Upper lobe of left lung (tissue), 4 donors: ENCODE measurements around the gene SORD.

Source experiments
- EP300 ChIP-seq, 4 donors: sonication (generic); formaldehyde crosslinking; IDR thresholded peaks; one replicate each; pipeline ENCODE4 v1.5.1; 2017; ENCODE audit warnings: antibody characterized with exemption in 4 of 4, control low read depth in 2 of 4
- POLR2A ChIP-seq, 4 donors: fragments of 450-650 bp; IDR thresholded peaks; one replicate each; pipeline ENCODE4 v1.5.1; 2016 to 2017; ENCODE audit warnings: antibody characterized with exemption in 4 of 4, mild to moderate bottlenecking in 2 of 4
- POLR2AphosphoS5 ChIP-seq, 2 donors: sonication (generic); formaldehyde crosslinking; IDR thresholded peaks; one replicate each; pipeline ENCODE4 v1.5.1; 2017; ENCODE audit warnings: antibody characterized with exemption in 2 of 2
- TF ChIP-seq, protein P1 (sequence below), 6 experiments: fragments of 450-650 bp in 4 of 6; fragments of 200-600 bp in 2 of 6; sonication (generic) in 2 of 6; IDR thresholded peaks; one replicate each; pipeline ENCODE4 v1.5.1; 2016 to 2019; ENCODE audit warnings: antibody characterized with exemption in 6 of 6

DNA sequence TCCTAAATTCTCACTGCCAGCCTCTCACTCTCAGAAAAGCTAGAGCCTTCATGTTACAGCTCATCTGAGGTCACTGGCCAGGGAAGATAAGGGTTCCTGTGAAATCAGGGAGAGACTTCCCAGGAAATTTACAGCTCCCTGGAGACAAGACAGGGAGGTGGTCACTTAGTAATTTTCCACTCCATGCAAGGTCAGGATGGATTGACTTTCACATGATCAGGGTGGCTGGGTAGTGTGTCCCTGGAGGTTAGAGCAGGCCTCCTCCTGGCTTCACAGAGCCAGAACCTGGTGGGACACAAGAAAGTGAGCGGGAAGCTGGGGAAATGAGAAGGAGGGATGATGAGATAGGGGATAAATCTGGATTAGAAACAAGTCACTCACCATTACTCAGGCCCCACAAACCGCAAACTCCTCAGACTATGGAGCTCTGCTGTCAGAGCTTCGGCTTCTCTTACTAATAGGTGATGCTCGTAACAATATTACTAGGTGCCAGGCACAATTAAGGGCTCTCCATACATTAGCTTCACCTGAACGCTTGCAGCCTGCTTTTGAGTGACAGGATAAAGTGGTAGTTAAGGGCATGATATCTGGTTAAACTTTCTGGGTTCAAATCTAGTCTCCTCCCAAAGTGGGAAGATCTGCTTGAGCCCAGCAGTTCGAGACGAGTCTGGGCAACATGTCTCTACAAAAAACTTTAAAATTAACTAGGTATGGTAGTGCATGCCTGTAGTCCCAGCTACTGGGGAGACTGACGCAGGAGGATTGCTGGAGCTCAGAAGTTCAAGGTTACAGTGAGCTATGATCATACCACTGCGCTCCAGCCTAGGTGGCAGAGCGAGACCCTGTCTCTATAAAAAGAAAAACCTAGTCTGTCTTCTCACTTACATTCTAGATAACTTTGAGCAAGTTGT lies 66.1 kb downstream of the SORD start:
- TF ChIP-seq, protein P1, sequence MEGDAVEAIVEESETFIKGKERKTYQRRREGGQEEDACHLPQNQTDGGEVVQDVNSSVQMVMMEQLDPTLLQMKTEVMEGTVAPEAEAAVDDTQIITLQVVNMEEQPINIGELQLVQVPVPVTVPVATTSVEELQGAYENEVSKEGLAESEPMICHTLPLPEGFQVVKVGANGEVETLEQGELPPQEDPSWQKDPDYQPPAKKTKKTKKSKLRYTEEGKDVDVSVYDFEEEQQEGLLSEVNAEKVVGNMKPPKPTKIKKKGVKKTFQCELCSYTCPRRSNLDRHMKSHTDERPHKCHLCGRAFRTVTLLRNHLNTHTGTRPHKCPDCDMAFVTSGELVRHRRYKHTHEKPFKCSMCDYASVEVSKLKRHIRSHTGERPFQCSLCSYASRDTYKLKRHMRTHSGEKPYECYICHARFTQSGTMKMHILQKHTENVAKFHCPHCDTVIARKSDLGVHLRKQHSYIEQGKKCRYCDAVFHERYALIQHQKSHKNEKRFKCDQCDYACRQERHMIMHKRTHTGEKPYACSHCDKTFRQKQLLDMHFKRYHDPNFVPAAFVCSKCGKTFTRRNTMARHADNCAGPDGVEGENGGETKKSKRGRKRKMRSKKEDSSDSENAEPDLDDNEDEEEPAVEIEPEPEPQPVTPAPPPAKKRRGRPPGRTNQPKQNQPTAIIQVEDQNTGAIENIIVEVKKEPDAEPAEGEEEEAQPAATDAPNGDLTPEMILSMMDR (IDR thresholded peaks at IDR 0.05) = no peak
- TF ChIP-seq EP300 (IDR thresholded peaks at IDR 0.05) (no peak), POLR2AphosphoS5 (IDR thresholded peaks at IDR 0.05) (no peak), POLR2A (IDR thresholded peaks at IDR 0.05) (no peak)
